HG03135 (cell line): ENCODE measurements around the gene CORO6.
A peak's percentile ranks its signal among the peaks of the same experiment; 100 is the strongest.

Experiments
- ATAC-seq: cut with Tn5 transposase; IDR thresholded peaks from one replicate; pipeline ENCODE4 v1.9.1; 2021; ENCODE audit warnings: mild to moderate bottlenecking, moderate library complexity; ENCODE audit not compliant: unreplicated experiment

Gene CORO6

DNA sequence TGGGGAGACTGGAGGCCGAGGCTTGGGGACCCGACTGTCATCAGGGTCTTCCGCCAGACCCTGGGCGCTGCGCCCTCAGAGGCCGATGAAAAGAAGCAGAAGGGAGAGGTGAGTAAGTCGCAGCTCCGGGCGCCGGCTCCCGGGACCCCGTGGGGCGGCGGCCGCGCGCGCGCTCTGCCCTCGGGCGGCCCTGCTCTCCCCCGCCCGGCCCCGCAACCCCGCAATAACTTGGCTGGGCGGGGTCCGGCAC is 55.5 kb downstream of the CORO6 start:
- ATAC-seq: no peak

DNA sequence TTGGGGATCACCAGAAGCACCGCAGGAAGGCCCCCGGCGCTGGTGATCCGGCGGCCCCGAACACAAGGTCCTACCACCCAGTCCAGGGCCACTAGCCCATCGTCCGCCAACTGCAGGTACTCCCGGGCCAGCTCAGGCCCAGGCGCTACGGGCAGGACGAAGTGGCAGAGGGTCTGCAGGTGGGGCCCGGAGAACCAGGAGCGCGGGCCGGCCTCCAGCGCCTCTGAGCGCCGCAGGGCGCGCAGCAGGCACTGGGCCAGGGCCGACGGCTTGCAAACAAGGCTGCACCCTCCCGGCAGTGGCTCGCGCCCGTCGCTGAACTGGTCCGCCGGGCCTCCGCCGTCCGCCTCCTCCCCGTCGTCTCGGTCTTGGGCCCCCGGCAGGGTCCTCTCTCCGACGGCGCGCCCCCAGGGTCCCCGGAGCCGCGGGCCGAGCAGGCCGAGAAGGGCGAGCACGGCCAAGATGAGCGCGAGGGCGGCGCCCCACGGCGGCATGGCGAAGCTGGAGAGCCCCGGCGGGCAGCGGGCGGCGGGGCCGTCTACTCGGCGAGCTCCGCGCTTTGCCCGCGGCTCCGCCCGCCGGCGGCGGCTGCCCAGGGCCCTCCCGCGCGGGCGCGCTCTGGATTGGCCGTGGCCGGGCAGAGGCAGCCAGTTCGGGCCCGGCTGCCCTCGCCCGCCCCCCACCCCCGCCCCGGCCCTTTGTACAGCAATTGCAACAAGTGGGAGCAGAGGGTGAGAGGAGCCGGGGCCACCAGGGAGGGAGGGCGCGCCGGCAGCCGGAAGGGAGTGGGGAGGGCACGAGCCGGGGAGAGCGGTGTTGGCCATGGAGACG is 56.0 kb downstream of the CORO6 start, which contains the start of gene ABHD15:
TSS of gene ABHD15 (minus strand) at position 565 of the 831 bp plus-strand sequence. CDS start at position 494, 71 bp downstream.
- ATAC-seq: peak; percentile 28

GRCh38 chr17:29565643-29566472 is 56.9 kb downstream of the CORO6 start:
- ATAC-seq: peak; percentile 8
